HG02840 (cell line): ENCODE measurements around the gene RAD51B.

Experiments
- ATAC-seq: cut with Tn5 transposase; IDR thresholded peaks from one replicate; pipeline ENCODE4 v1.9.1; 2021; ENCODE audit warnings: mild to moderate bottlenecking, moderate library complexity, moderate number of reproducible peaks; ENCODE audit not compliant: unreplicated experiment, low FRiP score

RAD51B gene

GRCh38 chr14:68190032-68190431 is 370.5 kb downstream of the RAD51B start:
- ATAC-seq: no peak

- no peak for ATAC-seq
Measured at GRCh38 chr14:68191567-68192321, 372.2 kb downstream of the RAD51B start.

GRCh38 chr14:68192935-68193334 is 373.4 kb downstream of the RAD51B start:
- no peak for ATAC-seq

- ATAC-seq: no peak
Measured at GRCh38 chr14:68193970-68194681, 374.5 kb downstream of the RAD51B start.

- ATAC-seq: no peak
Measured at GRCh38 chr14:68195126-68195525, 375.5 kb downstream of the RAD51B start.

DNA sequence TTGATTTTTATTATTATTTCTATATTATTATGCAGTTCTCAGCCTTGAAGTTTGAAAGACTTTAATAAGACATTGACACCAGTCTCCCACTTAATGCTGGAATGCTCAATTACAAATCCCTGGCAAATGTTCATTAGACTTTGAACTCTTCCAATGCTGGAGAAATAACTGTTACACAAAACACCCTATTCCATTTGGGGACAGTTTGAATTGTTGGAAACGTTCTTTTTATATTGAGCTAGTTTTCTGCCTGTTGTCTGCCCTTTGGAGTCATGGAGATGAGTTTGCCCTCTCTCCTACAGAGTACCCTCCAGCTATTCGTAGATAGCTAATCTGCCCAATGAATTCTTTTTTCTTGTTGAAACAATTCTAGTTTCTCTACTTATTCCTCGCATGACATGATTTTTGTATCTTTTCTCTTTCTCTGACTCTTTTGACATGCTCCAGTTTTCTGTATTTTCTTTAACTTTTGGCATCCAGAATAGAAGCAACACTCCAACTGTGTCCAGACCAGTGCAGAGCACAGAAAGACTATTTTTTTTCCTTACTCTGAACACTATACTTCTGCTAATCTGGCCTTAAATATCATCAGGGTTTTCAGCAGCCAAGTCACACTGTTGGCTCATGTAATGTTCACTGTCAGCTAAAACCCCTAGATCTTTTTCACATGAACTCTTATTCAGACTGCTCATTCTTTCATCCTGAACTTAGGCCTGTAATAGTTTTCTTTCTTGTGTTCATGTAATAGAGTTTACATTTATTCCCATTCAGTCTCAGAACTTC is 379.3 kb downstream of the RAD51B start:
- no peak for ATAC-seq

GRCh38 chr14:68199554-68200151 is 380.1 kb downstream of the RAD51B start:
- no peak for ATAC-seq

DNA sequence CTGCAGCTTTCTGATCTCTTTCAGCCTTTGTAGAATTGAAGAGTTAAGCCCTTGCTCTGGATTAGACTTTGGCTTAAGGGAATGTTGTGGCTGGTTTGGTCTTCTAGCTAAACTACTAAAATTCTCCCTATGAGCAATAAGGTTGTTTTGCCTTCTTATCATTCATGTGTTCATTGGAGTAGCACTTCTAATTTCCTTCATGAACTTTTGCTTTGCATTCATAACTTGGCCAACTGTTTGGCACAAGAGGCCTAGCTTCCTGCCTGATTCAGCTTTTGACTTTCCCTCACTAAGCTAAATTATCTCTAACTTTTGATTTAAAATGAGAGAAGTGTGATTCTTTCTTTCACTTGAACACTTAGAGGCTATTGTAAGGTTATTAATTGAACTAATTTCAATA is 384.3 kb downstream of the RAD51B start:
- ATAC-seq: no peak

DNA sequence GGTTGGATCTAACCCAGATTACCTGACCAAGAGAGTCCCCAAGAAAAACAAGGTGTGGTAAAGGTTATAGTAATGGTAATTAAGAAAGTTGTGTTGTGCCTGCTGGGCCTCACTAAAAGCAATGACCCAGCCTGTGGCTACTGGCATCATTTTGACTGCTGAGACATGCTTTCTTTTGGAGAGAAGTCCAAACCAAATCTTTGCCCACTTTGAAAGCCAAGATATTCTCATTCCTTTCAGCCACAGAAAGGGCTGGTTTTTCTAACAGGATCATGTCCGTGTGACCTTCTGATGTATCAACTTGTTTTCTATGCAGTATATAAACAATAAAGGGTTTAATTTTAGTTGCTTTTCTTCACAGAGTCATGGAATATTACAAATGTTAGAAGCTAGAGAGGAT is 388.6 kb downstream of the RAD51B start:
- ATAC-seq: no peak

- no peak for ATAC-seq
Measured at GRCh38 chr14:68208626-68209317, 389.2 kb downstream of the RAD51B start.

DNA sequence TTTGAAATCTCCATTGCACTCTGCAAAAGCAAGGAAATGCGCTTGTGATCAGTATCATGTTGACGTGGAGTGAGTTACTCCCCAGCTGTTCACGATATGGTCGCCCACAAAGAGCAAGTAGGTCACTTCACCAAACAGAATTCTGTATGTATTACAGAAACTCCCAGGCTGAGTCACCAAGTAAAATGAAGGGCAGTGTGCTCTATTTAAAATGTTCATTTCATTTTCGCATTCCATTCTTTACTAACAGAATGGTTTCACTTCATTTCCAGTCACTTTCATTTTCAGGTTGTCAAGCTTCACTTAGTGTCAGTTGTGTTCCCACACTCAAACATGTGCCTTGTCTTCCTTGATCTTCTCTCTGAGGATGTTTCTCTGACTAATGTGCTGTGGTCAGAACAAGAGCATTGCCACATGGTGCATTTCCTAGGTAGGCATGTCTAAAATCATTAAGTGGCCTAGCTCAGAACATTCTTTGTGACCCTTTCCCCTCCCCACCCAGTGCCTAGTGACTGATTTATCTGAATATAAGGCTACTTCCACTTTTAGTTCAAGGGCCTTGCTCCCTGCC is 391.2 kb downstream of the RAD51B start:
- peak; percentile 92 for ATAC-seq

DNA sequence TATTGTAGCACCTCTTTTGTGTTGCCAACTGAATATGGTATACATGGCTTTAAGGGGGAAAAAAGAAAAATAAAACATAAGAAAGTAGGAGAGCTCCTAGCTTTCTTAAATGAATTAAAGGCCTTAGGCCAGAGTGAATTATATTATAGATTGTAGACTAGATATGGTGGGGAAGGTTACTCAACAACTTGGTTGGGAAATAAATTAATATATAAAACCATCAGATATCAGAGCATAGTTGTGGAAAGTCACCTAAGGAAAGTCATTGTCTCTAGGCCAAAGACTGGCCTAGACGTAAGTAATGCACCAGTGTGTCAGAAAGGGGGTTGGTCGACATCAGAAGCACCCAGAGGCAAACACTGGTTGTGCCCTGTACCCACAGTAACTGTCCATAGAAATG is 391.8 kb downstream of the RAD51B start:
- no peak for ATAC-seq

DNA sequence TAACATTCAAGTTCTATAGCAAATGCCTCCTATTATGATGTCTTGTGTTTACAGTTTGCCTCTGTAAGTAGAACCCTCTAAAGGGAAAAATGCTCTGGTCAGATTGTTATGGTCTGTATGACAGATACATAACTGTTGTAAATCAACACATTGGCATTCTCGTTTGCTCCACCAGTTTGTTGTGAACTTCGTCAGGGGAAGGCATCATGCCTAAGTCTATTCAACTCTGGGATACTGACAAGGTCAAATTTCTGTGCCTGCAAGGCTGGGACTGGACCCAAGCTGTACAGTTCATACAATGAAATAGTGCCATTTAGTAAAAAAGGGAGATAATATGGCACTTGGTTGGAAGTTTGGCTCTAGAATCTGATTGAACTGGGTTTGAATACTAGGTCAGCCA is 392.3 kb downstream of the RAD51B start:
- ATAC-seq: no peak

- ATAC-seq: no peak
Measured at GRCh38 chr14:68212361-68212760, 392.8 kb downstream of the RAD51B start.

GRCh38 chr14:68214431-68214830 is 394.9 kb downstream of the RAD51B start:
- ATAC-seq: no peak

DNA sequence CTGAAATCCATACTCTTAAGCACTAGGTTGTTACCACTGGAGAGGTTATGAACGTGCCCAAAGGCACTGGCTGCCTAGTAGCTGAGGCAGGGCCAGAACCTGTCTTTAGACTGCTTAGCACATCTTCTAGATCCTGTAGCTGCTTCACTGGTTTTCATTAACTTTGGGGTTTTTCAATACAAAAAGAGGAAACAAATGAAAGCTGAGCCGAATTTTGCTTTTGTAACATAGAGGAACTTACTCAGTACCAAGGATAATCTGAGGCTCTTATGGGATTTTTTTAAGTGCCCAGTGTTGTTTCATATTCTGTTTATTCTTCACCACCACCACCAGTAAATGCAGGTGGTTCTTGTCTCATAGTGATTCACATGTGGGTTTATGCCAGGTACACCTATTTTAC is 396.1 kb downstream of the RAD51B start:
- no peak for ATAC-seq

DNA sequence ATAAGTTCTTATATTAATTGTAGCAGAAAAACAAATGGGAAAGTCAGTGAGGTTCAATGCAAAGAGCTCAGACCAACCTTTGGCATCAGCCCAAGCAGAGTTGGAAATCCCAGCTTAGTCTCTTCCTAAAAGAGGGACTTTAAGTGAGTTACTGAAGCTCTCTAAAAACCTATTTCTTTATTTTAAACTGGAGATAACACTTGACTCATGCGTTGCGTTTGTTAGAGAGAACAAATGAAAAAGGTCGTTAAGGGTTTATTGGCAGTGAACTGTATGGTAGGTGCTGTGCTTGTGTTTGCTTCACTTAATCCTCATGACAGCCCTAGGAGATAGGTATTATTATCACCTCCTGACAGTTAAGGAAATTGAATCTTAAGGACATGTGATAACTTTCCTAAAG is 396.5 kb downstream of the RAD51B start:
- ATAC-seq: no peak

GRCh38 chr14:68216957-68217356 is 397.4 kb downstream of the RAD51B start:
- ATAC-seq: no peak

GRCh38 chr14:68217791-68218340 is 398.3 kb downstream of the RAD51B start:
- ATAC-seq: no peak

GRCh38 chr14:68219407-68219806 is 399.8 kb downstream of the RAD51B start:
- ATAC-seq: no peak
